ENCODE results near the gene PASD1. TPM values are rescaled to one million over a fixed set of nuclear protein-coding genes. Genes with fewer than 3 reads are reported as not detected.
A peak's percentile ranks its signal among the peaks of the same experiment; 100 is the strongest.
"Not testable (repeated sequence)": the region's sequence is repeated elsewhere in the genome, so short reads cannot be mapped to it uniquely, and the experiment has no call there.

PASD1 gene, protein sequence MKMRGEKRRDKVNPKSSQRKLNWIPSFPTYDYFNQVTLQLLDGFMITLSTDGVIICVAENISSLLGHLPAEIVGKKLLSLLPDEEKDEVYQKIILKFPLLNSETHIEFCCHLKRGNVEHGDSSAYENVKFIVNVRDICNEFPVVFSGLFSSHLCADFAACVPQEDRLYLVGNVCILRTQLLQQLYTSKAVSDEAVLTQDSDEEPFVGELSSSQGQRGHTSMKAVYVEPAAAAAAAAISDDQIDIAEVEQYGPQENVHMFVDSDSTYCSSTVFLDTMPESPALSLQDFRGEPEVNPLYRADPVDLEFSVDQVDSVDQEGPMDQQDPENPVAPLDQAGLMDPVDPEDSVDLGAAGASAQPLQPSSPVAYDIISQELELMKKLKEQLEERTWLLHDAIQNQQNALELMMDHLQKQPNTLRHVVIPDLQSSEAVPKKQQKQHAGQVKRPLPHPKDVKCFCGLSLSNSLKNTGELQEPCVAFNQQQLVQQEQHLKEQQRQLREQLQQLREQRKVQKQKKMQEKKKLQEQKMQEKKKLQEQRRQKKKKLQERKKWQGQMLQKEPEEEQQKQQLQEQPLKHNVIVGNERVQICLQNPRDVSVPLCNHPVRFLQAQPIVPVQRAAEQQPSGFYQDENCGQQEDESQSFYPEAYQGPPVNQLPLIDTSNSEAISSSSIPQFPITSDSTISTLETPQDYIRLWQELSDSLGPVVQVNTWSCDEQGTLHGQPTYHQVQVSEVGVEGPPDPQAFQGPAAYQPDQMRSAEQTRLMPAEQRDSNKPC
- total RNA-seq (2014; rRNA removed; shearing (Covaris generic)) = 0.12 and 0.27 TPM in 2 replicates

DNA sequence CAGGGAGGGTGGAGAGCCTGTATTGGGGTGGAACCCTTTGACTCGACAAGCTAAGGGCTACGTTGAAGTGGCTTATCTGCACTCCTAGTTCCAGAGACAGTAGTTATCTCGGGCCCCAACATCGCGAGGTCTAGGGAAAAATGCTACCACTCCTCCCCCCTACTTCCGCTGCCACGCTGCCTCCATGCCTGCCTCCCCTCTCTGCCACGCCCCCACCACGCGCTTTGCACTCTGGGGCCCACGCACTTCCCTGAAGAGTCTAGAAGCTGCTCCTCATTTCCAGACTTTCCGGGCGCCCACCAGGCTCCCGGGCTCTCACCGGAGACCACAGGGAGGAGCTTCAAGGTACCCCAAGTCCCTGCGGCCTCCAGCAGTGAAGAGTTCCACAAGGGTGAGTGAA, at the start of gene PASD1:
Gene PASD1 (plus strand): TSS at position 227 of the 400 bp plus-strand sequence. CDS start 37,879 bp downstream, outside the sequence.
- no peak for DNase-seq (ENCODE audit: low read depth)

DNA sequence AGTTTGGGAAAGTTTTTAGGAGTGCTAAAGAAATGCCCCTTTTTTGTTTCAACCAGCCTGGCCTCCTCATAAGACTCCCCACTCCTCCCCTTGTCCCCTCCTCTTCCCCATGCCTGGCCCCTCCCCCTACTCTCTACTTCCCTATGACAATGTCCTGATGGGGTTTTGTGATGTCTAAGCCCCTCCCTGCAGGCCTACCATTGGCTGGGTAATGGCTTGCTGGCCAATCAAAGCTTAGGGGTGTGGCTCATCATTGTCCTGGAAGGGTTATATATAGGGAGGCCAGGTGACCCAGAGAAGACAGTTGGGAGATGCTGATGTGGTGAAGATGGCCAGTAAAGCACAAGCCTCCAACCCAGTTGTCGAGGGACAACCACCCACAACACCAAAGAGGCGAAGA, 48.2 kb upstream of the PASD1 start:
- DNase-seq (ENCODE audit: low read depth) = no peak

DNA sequence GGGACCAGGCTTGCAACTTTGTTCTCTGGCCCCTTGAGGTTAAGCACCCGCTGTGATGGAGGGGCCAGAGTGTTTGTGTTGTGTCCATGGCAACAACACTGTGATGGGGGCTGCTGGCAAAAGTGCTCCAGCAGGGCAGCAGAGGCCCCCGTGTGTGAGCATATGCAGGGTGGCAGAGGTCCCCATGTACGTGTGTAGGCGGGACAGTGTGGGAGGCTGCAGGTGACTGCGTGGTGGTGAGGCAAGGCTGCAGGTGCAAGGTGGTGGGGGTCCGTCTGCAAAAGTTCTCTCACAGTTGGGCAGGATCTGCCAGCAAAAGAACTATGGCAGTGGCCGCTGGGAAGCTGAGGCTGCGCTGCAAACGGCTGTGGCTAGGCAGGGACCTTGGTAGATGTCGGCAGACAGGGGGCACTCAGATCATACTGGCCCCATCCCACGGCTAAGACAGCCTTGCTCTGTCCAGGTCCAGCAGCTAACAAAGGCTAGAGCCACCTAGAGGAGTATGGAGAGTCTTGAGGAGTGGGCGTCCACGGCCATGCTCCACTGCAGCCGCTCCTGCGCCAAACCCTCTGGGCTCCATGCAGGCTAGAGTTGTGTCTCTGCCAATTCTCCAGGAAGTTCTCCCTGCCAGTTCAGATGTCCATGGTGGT, 46.8 kb upstream of the PASD1 start:
- DNase-seq (ENCODE audit: low read depth) = no peak

DNA sequence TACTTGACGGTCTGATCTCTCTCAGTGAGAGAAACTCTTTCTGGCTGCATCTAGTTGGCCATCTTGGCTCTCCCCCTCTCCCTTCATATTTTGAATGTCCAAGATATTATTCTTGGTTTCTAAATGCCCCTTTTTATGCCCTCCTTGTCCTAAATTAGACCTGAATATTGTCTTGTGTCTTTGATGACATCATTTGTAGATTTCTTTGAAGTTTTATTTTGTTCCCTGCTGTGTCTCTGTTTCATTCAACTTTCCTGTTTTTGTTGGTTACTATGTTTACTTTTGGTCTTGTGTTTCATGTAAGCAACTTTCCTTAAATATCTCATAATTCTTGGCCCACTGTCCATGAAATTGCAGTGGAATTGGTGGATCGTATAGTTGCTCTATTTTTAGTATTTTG, 46.1 kb upstream of the PASD1 start:
- no peak for DNase-seq (ENCODE audit: low read depth)

- DNase-seq (ENCODE audit: low read depth) = no peak
Observed at GRCh38 chrX:151523351-151523750, 40.1 kb upstream of the PASD1 start.

DNA sequence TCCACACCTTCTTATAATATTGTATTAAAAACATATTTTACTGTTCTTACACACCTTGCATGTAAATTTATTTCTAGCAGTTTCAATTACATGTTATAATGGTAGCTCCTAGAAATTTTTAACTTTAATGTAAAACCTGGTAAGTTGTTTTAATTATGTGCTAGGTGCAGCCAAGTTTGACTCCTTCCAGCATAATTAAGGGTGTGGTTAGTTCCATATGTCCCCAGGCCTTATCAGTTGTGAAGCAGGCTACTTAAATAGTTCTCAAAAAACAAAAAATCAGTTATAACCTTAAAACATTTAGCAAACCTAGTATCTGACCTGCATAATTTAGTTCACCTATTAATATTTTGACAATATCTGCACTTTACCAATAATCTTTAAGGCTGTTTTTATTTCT, 26.9 kb upstream of the PASD1 start:
- DNase-seq (ENCODE audit: low read depth) = no peak

DNA sequence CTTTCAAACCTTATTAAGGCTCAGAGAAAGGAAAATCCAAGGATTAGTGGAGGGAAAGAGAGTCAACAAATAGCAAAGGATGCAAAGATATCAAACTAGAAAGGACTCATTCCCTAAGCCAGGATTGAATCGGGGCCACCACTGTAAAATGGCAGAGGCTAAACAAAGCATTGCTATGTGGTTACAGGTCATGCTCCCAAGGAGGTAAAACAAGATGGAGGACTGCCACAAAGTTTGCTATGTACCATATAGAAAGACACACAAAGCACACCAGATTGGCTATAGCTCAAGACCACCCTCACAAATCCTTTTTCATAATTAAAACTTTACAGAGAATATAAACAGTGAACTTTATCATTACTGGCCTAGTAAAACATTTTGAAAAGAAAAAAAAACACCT, 25.9 kb upstream of the PASD1 start:
- no peak for DNase-seq (ENCODE audit: low read depth)

DNA sequence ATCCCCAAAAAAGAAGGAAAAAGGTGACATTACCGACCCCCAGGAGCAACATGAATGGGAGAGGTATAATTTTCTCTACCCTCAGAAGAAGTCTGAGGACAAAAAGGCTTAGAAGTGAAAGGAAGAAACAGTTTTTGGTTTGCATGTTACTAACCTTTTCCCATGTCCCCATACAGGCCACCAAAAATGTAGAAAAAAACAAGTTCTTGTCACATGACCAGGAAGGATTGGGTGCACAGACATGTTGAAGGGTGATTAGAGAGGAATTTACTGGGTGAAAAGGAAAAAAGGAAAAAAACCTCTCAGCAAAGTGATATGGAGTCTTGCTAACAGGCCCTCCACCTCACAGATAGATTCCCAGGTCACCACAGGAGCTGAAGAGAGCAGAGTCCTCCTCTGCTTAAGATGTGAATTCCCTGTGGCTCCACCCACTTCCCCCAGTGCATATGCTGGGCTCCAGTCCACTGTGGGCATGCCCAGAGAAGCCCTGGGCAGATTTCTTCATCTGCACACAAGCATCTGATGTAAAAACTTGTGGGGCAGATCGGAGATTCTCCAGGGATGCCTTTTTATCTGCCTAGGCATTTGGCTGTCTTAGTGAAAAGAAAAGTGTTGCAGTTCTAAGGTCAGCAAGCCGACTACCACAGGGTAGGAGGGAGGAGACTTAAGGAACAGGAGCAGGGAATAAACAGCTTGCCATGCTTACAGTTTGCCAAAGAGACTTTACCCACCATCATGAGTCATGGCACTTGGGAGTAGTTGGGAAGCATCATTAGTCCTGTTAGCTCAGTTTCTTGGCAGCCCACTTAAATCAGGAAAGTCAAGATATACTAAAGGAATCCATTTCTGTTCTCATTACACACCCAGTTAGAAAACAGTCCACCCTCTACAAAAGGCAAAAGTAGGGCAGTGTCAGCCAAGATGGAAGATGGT, 25.0 kb upstream of the PASD1 start:
- no peak for DNase-seq (ENCODE audit: low read depth)

GRCh38 chrX:151543706-151544105, 19.8 kb upstream of the PASD1 start:
- no peak for DNase-seq (ENCODE audit: low read depth)

GRCh38 chrX:151546226-151546625, 17.2 kb upstream of the PASD1 start:
- DNase-seq (ENCODE audit: low read depth) = not testable (repeated sequence)

GRCh38 chrX:151551176-151551575, 12.3 kb upstream of the PASD1 start:
- DNase-seq (ENCODE audit: low read depth) = not testable (repeated sequence)

- no peak for DNase-seq (ENCODE audit: low read depth)
Observed at GRCh38 chrX:151552743-151553142, 10.7 kb upstream of the PASD1 start.

DNA sequence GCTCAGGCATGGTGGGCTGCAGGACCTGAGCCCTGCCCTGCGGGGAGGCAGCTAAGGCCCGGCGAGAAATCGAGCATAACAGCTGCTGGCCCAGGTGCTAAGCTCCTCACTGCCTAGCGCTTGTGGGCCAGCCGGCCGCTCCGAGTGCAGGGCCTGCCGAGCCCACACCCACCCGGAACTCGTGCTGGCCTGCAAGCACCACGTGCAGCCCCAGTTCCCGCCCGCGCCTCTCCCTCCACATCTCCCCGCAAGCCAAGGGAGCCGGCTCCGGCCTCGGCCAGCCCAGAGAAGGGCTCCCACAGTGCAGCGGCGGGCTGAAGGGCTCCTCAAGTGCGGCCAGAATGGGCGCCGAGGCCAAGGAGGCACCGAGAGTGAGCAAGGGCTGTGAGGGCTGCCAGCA, 8.2 kb upstream of the PASD1 start:
- not testable (repeated sequence) for DNase-seq (ENCODE audit: low read depth)

DNA sequence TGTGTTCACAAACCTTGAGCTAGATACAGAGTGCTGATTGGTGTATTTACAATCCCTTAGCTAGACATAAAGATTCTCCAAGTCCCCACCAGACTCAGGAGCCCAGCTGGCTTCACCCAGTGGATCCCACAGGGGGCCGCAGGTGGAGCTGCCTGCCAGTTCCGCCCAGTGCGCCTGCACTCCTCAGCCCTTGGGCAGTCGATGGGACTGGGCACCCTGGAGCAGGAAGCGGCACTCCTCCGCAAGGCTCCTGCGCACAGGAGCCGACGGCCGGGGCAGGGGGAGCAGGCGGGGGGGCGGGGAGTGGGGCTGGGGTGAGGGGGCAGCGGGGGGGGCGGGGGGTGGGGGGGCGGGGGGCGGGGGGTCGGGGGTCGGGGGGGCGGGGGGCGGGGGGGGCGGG, 990 bp upstream of the PASD1 start:
- DNase-seq (ENCODE audit: low read depth) = not testable (repeated sequence)

- DNase-seq (ENCODE audit: low read depth) = not testable (repeated sequence)
Observed at GRCh38 chrX:151563003-151563402, 472 bp upstream of the PASD1 start.

- no peak for DNase-seq (ENCODE audit: low read depth)
Observed at GRCh38 chrX:151564035-151564434, 560 bp downstream of the PASD1 start.

DNA sequence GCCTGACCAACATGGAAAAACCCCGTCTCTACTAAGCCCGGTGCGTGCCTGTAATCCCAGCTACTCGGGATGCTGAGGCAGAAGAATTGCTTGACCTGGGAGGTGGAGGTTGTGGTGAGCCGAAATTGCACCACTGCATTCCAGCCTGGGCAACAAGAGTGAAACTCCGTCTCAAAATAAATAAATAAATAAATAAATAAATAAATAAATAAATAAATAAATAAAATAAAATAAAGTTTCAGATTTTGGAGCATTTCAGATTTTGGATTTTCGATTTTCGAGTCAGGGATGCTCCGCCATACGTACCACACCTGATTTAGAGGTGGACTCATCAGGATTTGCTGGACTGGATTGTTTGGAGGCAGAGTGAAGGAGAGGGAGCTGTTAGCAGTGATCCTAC, 3.4 kb downstream of the PASD1 start:
- DNase-seq (ENCODE audit: low read depth) = not testable (repeated sequence)

- DNase-seq (ENCODE audit: low read depth) = no peak
Observed at GRCh38 chrX:151570561-151570960, 7.1 kb downstream of the PASD1 start.

DNA sequence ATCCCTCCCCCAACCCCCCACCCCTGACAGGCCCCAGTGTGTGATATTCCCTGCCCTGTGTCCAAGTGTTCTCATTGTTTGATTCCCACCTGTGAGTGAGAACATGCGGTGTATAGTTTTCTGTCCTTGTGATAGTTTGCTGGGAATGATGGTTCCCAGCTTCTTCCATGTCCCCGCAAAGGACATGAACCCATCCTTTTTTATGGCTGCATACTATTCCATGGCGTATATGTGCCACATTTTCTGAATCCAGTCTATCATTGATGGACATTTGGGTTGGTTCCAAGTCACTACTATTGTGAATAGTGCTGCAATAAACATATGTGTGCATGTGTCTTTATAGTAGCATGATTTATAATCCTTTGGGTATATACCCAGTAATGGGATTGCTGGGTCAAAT, 29.9 kb downstream of the PASD1 start:
- not testable (repeated sequence) for DNase-seq (ENCODE audit: low read depth)

DNA sequence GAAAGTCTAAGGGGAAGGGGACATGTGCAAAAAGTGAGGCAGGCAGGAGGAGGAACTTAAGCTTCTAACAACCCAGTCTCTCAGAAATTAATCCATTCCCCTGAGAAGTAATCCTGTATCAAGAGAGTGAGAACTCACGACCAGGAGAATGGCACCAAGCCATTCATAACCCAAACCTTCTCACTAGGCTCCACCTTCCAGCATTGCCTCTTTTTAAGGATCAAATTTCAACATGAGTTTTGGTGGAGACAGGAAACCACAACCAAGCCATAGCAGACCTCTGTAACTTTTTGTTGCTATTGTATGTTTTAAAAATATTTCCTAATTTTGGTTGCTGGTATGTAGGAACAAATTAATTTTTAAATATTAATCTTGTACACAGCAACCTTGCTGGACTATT, 32.8 kb downstream of the PASD1 start:
- peak; percentile 6 for DNase-seq (ENCODE audit: low read depth)

DNA sequence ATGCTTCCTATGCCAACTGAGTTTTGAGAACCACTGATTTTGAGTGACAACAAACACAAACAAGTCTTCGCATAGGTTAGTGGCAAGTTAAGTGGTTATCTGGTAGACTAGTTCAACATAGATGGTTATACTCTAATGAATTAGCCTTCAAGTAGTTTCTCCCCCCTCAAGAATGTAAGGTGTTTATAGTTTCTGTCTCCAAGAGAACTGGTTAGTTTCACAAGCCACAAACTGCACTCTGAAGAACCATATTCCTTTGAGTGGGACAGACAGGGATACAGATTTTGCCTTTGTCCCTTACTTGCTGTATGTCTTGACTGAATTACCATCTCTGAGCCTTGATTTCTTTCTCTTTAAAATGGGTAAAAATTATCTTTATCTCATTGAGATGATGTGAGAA, 41.5 kb downstream of the PASD1 start:
- DNase-seq (ENCODE audit: low read depth) = no peak
